IPS-NIHi7 (cell line): ENCODE results near the gene RBM6.

Experiments
- DNase-seq: peaks from one replicate; pipeline ENCODE4 v3.0.0; 2012; ENCODE audit warnings: mixed read lengths; ENCODE audit errors: extremely low spot score

The RBM6 gene

GRCh38 chr3:50089609-50089945 lies 149.6 kb downstream of the RBM6 start:
- DNase-seq: peak; percentile 38

DNA sequence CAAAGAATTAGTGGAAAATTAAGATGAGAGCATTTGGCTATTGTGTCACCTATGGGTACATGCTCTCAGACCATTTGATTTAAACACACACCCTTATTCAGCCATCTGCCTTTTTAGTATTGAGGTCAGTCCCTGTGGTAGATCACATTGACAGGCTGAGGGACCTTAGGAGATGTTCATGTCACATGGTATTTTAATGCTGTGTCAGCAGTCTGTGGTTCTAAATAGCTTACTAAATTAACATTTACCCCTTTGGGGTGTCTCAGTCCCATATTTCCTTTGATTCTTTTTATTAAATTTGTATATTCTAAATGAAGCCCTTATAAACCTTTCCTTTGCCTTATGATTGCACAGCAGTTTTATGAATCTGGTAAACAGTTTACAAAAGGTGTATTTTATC lies 151.0 kb downstream of the RBM6 start:
- no peak for DNase-seq

GRCh38 chr3:50095352-50095998 lies 155.5 kb downstream of the RBM6 start:
- DNase-seq: no peak

DNA sequence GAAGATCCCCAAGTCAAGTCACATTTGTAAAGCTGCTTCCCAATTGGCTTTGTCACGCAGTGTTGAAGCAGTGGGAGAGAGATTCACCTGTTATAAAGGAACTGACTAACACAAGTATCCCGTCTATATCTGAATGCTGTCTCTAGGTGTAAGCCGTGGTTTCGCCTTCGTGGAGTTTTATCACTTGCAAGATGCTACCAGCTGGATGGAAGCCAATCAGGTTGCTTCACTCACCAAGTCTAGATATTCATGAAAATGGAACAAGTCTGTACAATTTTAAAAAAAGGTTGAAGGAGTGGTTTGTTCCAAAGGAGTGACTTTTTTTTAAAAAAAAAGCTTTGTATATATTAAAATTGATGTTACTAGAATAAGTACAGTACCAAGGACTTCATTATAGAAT lies 160.4 kb downstream of the RBM6 start:
- no peak for DNase-seq

- DNase-seq: no peak
Observed at GRCh38 chr3:50100956-50101845, 161.3 kb downstream of the RBM6 start.

DNA sequence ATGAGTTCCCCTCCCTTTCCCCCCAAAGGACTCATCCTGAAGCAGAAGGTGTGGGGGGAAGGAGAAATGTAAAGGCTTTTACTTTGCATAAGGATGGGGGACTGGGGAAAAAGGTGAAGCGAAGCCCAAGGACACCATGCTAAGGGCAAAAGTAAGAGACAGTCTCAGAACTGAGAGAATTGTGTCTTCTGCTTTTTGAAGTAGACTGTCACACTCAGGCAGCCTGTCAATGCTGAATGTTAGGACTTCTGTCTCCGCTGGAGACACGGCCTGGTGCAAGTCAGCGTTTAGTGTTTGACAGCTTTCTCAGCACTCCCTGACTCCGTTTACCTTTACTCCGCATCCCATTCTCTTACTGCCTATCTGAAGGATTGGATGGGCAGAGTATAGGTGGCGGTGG lies 162.6 kb downstream of the RBM6 start:
- DNase-seq: no peak

DNA sequence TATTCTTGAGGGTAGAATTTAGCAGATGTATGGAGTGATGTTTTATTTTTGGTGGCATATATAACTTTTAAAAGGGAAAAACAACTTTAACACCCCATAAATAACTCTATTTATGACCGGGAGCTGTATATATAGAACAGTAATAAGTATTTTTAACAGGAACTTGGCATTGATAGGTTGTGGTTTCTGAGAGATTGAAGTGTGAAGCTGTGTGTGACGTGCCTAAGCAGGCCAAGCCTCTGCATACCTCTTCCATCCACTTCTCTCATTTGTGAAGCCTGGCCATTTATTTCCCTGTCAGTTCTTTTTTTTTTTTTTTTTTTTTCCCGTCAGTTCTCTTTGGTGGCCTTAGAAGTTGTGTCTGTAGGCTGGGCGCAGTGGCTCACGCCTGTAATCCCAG lies 171.8 kb downstream of the RBM6 start:
- DNase-seq: no peak

DNA sequence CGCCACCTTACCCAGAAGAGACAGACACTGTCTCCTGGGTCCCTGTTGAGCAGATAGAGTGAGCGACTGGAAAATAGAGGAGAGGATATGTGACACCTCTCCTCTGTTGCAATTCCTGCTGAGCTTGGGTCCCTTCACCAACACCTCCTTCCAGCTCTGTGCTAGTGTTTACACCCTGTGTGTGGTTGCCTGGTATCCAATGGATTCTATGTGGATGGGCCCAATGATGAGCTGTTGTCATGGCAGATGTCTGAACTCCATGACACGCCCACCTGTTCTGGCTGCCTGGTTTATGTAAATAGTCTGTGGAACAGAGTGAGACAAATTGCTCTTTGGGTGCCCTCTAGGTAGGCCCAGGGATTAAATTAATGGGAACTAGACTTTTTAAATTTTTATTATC lies 172.5 kb downstream of the RBM6 start:
- no peak for DNase-seq

GRCh38 chr3:50117120-50117519 lies 177.2 kb downstream of the RBM6 start:
- no peak for DNase-seq

GRCh38 chr3:50118237-50118636 lies 178.3 kb downstream of the RBM6 start:
- no peak for DNase-seq

DNA sequence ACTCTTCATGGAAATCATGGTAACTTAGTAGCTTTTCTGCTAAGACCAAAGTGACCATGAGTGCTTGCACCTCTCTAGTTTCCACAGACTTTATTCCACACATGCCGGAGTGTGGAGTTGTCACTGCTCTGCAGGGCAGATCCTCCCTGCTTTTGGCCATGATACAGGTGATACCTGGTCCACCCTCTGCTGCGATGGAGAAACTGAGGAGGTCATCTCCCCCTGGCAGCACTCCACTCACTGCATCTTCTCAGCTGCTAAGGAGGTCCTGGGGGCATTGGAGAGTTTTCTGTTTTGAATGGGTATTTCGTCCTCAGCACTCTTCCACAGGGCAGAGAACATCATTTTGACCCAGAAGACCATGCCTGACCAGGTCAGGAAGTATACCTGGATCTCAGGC lies 179.8 kb downstream of the RBM6 start:
- no peak for DNase-seq

DNA sequence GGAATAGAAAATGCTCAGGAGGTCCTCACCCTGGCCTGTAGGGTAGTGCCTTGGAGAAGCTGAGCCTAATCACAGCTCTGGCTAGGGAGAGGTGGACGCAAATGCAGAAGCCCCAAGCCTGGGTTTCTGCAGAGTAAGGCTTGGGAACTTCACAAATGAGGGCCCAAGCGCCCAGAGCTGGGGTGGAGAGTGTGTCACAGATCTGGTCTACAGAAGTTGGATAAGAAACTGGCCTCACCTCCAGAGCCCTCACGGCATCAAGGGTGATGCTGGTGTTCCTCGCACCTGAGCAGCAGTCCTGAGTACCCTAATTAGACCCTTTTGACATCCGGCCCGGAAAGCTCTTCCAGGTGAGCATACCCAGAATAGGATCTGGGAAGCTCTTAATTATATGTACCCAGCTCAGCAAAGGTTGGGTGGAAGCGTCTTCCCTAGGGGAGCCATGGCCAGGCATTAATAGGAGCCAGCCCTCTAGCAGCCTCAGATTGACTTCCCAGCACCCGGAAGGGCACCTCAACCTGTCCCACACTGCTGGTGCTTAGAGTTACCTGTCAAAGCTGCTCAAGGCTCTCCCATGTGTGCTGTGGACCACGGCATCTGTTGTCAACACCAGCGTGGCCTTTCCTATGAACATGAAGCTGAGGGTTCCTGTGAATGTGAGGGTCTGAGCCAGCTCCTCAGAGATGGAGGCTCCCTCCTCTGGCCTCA lies 180.6 kb downstream of the RBM6 start:
- DNase-seq: no peak

- peak; percentile 94 for DNase-seq
Observed at GRCh38 chr3:50121072-50122032, 181.4 kb downstream of the RBM6 start.

- no peak for DNase-seq
Observed at GRCh38 chr3:50122071-50122470, 182.1 kb downstream of the RBM6 start.

DNA sequence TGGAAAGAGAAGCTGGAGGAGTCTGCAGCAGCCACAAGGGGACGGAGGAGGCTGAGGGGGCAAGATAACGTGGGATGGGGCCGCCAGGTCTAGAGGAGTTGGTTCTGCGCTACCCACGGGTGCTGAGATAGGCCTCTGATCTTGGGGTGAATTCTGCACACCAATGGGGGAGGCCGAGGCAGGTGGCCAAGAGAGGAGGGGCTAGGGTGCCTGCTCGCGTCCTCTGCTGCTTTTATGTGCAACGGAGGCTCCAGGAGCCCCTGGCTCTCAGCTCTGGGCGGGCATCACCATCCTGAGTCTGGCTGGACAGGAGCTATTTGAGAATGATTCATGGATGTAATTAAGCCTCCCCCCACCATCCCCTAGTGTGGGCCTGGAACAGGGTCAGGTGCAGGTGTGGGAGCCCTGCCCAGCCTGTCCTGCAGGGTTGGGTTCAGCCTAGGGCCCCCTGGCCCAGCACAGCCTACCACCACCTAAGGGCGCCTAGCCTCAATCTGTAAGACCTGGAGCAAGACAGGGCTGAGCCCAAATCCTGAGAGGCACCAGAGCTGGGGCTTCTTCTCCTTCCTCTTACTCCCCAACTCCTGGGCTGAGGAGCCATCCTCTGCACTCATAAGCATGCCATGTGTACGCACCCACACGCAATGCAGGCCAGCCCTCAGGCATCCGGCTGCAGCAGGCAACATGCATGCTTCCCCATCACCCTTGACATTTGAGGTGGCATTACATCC lies 182.9 kb downstream of the RBM6 start:
- no peak for DNase-seq

GRCh38 chr3:50123394-50124051 lies 183.6 kb downstream of the RBM6 start:
- DNase-seq: no peak

DNA sequence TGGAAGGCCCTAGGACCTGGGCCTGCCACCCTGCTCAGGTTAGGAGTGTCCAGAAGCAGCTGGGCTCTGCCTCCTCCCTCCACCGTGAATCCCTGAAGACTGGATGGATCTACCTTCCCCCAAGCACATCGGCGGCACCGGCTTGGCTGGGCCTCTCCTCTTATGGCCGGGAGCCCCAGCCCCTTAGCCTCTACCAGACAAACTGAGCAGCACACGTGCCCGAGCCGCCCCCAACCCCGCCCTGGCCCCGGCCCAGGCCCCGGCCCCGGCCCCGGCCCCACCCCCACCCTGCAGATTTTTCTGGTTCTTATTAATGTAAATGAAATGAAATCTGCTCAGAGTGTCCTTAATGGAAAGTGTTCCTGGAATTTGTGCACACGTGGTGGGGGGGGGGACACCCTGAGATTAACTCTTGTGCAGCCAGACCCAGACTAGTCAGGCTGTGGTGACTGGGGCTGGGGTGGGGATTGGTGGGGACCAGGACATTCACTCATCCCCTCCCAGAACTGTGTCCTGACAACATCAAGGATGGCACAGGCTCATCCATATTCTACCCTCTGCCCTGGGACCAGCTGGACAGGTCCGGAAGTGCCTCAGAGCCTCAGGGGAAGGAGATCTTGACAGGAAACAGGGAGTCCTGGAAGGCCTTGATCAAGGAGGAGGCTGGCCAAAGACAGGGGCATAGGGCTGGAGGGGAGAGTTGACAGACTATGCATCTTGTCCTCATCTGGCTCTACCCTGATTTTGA lies 184.3 kb downstream of the RBM6 start:
- DNase-seq: no peak

DNA sequence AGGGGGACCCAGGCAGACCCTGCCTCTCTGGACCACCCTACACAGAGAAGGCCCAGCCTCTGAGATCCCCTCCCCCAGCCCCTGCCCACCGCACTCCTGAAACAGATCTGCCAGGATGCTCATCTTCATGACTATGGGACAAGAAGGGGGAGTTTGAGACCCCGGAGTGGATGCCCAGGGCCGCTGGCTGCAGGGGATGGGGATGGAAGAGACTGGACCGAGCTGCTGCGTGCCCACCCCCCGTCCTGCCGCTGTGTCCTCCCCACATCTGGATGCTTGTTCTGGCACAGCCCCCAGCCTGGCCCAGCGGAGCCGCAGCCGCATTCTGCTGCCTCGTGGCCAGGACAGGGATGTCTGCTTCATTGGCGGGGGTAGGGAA lies 184.8 kb downstream of the RBM6 start:
- DNase-seq: no peak

- no peak for DNase-seq
Observed at GRCh38 chr3:50125541-50126286, 185.8 kb downstream of the RBM6 start.
